NCI-H460 (cell line): Measurements from ENCODE around the gene SPATA32. TPM values are rescaled to one million over a fixed set of nuclear protein-coding genes. Genes with fewer than 3 reads are reported as not detected.
"Not testable (repeated sequence)": the region's sequence is repeated elsewhere in the genome, so short reads cannot be mapped to it uniquely, and the experiment has no call there.

ENCODE experiments used
- DNase-seq: peaks from one replicate; pipeline ENCODE4 v3.0.0-alpha.2; 2016; ENCODE audit warnings: low read depth; ENCODE audit errors: extremely low read depth
- polyA plus RNA-seq: library from polyadenylated mRNA; depleted of rRNA; stranded (reverse); fragments of >200 nt; gene quantifications from 2 replicates; pipeline ENCODE4 v1.2.3, GENCODE V29; 2014; cell fraction: nucleus; rRNA removed
- total RNA-seq: library from RNA; depleted of rRNA; stranded (reverse); fragments of >200 nt; shearing (Covaris generic); gene quantifications from 2 replicates; pipeline ENCODE4 v1.2.3, GENCODE V29; 2014; rRNA removed

Gene SPATA32
- not detected in 2 replicates for total RNA-seq
- polyA plus RNA-seq: not detected in 2 replicates

DNA sequence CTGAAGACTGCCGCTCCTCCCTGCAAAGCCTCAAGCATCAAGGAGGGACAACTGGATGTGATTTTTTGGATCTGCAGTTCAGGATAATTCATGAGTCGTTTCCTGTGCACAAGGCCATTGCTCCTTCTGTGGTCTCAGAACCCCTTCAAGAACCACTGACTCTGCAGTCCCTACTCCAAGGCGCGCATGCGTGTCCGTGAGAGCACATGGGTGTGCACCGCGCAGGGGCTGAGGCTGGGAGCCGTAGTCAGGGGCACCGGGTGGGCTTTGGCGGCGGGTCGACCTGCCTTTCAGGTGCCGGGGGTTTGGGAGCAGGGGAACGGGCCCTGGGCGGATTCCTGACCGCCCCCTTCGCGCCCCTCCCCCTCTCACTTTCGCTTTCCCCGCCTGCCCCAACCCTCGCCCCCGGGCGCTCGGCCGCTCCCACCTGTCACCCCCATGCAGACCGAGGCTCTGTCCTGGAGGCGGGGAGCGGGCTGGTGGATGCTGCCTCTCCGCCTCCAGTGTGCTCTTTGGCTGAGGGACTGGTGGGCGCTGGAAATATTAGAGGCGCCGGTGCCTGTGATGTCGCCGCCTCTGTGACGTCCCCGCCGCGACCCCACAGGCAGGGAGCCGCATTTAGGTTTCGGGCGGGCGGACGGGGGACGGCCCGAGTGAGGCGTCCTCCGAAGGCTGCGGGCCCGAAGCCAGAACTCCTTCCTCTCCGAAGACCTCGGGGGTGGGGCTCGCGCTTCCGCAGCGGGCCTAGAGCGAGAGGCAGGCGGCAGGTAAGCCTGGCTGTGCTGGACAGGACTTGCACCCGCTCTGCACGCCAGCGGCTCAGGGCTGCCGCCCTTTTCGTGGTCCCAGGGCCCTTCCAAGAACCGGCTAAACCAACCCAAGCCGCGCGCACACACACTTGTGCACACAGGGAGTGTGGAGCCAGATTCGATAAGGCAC, at the start of gene SPATA32:
Gene SPATA32 (minus strand): TSS at position 518 of the 939 bp plus-strand sequence. CDS start 78 bp downstream, at position 440.
- no peak for DNase-seq

- DNase-seq: no peak
These were observed 49.5 kb upstream of the SPATA32 start for GRCh38 chr17:45311401-45311759.

- DNase-seq: no peak
These were observed 48.8 kb upstream of the SPATA32 start for GRCh38 chr17:45310380-45311324.

DNA sequence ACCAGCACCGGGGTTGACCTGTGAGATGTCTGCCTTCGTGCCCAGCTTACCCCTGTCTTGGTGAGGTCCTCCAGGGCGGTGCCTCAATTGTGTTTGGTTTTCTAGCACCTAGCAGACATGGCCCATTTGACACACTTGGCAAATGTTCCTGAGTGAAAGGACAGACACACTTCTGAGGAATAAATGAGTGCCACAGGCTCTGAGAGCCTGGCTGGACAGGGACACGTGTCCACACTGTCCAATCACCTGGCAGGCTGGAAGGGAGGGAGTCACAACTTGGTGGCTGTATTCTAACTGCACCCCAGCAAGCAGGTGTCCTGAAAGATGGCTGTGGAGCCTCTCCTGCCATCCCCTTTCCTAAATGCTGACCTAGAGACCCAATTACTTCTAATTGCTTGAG, 47.5 kb upstream of the SPATA32 start:
- no peak for DNase-seq

DNA sequence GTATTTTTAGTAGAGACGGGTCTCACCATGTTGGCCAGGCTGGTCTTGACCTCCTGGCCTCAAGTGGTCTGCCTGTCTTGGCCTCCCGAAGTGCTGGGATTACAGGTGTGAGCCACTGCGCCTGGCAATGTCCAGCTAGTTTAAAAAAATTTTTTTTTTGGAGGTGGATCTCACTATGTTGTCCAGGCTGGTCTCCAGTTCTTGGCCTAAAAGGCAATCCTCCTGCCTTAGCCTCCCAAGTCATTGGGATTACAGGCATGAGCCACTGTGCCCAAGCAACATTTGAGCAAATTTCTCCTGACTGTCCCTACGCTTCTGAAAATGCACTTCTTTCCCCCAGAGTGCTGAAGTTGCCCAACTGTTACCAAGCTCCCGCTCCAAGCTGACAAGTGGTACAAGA, 46.9 kb upstream of the SPATA32 start:
- DNase-seq: no peak

DNA sequence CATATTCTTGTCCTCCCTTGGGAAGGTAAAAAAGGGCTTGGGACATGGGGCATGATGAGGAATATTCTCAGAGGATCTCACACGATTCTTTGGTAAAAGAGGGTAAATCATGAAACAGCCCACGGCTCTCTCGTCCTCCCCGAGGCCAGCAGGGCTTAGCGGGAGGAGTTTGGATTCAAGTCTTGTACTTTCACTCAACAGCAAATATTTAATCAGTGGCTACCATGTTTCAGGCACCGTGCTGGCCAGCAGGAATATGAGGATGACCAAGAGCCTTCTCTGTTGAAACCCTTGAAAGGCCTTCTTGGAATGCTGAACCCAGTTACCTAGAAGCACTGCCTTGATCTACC, 46.1 kb upstream of the SPATA32 start:
- no peak for DNase-seq

- DNase-seq: no peak
These were observed 45.6 kb upstream of the SPATA32 start for GRCh38 chr17:45307290-45308015.

DNA sequence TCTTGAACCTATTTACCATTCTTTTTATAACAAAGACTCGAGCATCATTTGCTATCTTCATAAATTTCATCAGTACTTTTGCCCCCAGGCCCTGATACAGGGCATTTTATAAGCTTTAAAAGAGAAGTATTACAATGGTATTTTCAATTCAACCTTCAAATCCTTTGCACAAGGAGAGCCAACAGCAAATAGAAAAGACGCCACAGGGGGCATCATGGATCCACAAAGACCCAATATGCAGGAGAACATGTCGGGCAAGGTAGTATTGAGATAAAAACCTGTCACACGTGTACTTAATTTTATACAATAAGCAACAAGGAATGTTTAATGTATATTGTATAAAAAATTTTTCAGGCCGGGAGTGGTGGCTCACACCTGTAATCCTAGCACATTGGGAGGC, 44.7 kb upstream of the SPATA32 start:
- no peak for DNase-seq

DNA sequence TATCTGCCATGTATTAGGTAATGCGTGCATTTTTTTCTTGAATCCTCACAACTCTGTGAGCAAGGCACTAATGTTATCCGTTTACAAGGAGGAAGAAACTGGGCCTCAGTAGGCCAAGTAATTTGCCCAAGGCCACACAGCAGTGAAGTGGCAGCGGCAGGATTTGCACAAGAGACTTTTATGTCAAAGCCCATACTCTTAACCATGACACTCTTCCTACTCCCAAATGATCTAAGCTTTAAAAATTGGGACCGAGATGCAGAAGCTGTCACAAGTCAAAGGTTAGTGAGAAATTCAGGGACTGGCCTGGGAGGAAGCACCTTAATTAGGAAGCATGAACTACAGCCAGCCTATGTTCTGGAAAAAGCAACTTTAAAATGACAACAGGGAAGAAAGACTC, 44.2 kb upstream of the SPATA32 start:
- DNase-seq: no peak

DNA sequence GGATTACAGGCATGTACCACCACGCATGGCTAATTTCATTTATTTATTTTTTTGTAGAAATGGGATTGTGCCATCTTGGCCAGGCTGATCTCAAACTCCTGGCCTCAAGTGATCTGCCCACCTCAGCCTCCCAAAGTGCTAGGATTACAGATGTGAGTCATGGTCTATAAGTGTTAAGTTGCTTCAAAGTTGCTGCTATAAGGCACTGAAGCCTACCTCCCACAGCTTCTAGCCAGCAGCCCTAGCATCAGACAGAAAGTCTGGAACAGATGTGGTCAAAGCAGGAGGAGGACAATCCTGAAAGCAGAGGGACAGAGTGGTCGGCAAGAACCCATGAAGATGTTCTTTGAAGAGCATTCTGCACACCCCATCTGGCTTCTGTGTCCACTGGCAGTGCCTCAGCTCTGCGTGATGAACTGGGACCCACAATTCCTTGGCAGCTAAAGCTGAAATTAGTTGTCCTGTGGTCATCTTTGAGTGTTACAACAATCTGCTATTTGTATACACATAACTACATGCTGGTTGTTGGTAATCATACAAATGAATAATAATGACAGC, 43.7 kb upstream of the SPATA32 start:
- DNase-seq: no peak

- no peak for DNase-seq
These were observed 40.8 kb upstream of the SPATA32 start for GRCh38 chr17:45302649-45303173.

GRCh38 chr17:45302220-45302619, 40.3 kb upstream of the SPATA32 start:
- DNase-seq: not testable (repeated sequence)

DNA sequence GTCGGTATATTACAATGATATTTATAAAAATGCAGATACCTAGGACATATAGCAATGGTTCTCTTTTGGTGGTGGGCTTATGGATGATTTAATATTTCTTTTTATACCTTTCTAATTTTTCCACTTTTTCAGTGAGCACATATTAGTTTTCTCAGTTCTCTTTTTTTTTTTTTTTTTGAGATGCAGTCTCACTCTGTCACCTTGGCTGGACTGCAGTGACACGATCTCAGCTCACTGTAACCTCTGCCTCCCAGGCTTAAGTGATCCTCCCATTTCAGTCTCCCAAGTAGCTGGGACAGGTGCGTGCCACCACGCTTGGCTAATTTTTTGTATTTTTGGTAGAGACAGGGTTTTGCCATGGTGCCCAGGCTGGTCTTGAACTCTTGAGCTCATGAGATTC, 39.8 kb upstream of the SPATA32 start:
- DNase-seq: no peak

DNA sequence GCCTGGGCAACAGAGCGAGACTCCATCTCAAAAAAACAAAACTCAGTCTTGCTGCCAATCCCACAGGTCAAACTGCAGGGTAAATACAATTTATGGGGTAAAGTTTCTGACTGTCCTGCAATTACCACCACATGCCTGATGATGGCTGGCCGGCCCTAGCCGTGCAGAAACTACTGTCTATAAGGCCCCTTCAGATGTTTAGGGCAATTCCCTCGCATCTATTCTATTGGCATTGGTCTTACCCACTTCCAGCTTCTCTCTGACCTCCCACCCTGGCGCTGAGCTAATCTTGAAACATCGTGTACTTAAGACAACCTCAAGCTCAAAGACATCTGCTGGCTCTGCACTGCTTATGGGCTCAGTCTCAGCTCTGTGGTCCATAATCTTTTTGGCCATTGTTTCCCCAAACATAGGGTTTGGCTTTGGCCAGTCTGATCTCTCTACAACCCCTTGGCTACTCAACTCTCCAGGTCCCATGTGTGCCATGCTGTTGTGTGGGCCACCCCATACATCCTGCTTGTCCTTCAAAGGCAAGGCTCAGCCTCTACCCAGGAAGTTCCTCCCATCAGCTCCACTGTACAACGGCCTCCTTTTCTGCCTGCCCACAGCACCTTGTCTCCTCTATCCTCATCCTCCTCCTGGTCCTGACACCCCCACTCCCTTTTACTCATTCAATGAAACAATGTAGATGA, 38.3 kb upstream of the SPATA32 start:
- no peak for DNase-seq

DNA sequence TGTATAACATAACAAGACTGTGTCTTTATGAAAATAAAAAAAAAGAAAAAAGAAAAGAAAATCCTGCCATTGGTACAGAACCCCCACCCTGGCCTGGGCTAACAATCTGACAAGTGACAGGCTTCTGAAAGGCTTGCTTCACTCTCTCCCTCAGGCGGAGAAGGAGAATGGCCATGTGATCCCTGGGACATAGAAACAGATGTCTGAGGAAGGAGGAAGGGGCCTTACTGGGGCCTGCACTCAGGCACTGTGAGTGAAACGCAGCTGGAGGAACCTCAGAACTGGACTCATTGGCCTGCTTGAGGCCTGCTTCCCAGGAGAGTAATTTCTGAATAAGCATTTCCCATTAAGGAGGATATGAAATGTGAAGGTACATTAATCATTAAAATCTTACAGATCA, 37.5 kb upstream of the SPATA32 start:
- DNase-seq: no peak

GRCh38 chr17:45298546-45299285, 36.8 kb upstream of the SPATA32 start:
- no peak for DNase-seq

DNA sequence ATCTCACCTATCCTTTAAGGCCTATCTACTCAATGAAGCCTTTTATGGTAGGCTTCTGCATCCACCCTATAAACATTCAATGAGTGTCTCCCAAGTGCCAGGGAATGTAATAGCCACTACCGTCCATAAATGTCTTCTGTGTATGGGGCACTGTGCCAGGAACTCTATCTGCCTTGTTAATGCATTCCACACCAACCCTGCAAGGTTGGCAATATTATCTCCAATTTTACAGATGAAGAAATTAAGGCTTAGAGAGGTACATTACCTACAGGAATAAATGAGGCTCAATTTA, 34.9 kb upstream of the SPATA32 start:
- DNase-seq: no peak

- DNase-seq: no peak
These were observed 34.3 kb upstream of the SPATA32 start for GRCh38 chr17:45296003-45296832.
